Measurements from ENCODE around the gene TAB3. TPM values are rescaled to one million over a fixed set of nuclear protein-coding genes. Genes with fewer than 3 reads are reported as not detected.

TAB3 gene
- total and polyA plus RNA-seq, 10 of the 15 experiments (the other 5 are each of a cell fraction or from before 2014, with no cell fraction given), result 1.7 to 22.1 (median 9.1) TPM

DNA sequence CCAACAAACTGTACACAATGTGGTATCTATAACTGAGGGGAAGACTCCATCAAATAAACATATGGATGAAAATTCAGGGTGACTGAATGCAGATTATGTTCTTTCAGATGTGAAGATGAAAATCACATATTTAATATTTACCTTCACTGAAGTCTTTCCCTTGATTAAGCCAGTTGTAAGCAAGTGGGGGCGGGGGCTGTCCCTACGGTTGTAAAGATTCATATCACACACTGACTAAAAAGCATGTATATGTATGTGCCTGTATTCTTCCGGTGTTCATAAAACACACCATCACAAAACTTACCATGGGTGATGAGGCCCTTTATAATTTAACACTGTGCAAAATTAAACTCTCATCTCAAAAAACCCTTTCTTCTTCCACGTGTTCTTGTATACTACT, 1.3 kb downstream of the TAB3 start:
- ATAC-seq, result no peak
- POLR2A ChIA-PET, result interaction anchor here (0.9 kb wide), 1 partner anchor 8 kb away, joined by 3 read pairs; no protein-coding TSS in a partner anchor

DNA sequence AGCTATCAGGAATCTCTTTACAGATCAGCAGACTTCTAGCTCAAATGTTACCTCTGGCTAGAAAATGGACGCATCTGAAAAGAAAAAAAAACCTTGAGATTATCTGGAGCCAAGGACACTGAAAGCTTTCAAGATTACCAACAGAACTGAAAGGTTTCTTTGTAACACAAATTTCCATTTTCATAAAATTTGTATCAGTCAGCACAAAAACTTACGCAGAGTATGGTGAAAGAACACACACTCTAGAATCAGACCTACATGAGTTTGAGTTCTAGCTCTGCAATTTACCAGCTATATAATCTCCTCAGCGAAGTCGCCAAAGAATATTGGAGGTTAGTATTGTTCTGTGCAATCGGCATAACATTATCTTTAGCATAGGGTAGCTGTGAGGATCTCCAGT, 1.8 kb downstream of the TAB3 start:
- ChIA-PET CTCF (interaction anchor here (0.9 to 2.2 kb wide), 8 partner anchors 9 to 318 kb away, joined by 3 to 12 read pairs (median 4); no protein-coding TSS in a partner anchor), SMC1A (ENCODE audit: uncharacterized antibody, unreplicated experiment) (interaction anchor here (0.6 to 1.8 kb wide), 10 partner anchors 9 to 527 kb away, joined by 3 to 6 read pairs (median 3); no protein-coding TSS in a partner anchor), POLR2A (no interaction called here), RAD21 (ENCODE audit: unreplicated experiment) (interaction anchor here (0.9 to 1.8 kb wide), 4 partner anchors 10 to 162 kb away, joined by 3 to 7 read pairs (median 4); no protein-coding TSS in a partner anchor)
- no peaks in the 10 kb centered on the region for H4K20me1 ChIP-seq (ENCODE audit: control insufficient read depth, insufficient read depth)
- H3K4me3 ChIP-seq, result peak overlapping the region; percentile 64; the same call in 1 of the 2 replicates
- no peak for FAIRE-seq
- H3K27me3 ChIP-seq (replicated peaks in 1 of 2; ENCODE audit: control insufficient read depth in 2 of 2, insufficient read depth in 2 of 2, low read length in 1 of 2), result no peaks in the 10 kb centered on the region
- DNase-seq (ENCODE audit: low read depth, low spot score), result no peak
- intact Hi-C loops (cut with micrococcal nuclease; ENCODE audit: unreplicated experiment) (loop anchor here (5.0 kb wide), 4 partner anchors 150 to 310 kb away; partner anchors contain the start of genes GK and TASL), in situ Hi-C loops (cut with MboI) (loop anchor here (5.0 kb wide), 1 partner anchor 150 kb away; no protein-coding TSS in a partner anchor)
- no peaks in the 10 kb centered on the region for H3K9me3 ChIP-seq (replicated peaks; ENCODE audit: control insufficient read depth, insufficient read depth, low read length)
- H3K4me2 ChIP-seq (ENCODE audit: control insufficient read depth, insufficient read depth), result 0 out of 2 replicates have a peak overlapping the region, but pooled peaks have one; percentile 4
- no peaks in the 10 kb centered on the region for H3K36me3 ChIP-seq (ENCODE audit: control insufficient read depth in 2 of 2, insufficient read depth in 2 of 2, low read length in 1 of 2)
- H3K4me1 ChIP-seq (ENCODE audit: control insufficient read depth, insufficient read depth, low read length), result no peaks in the 10 kb centered on the region
- H2AFZ ChIP-seq (ENCODE audit: control insufficient read depth, low read depth, low read length), result no peak overlapping the region
- H3K9ac ChIP-seq (ENCODE audit: control insufficient read depth, insufficient read depth, low read length), result no peak overlapping the region
- H3K27ac ChIP-seq (ENCODE audit: control insufficient read depth, insufficient read depth), result no peak overlapping the region
- BruUV-seq (replicated peaks), result no TSS peak
- H3K79me2 ChIP-seq (ENCODE audit: control insufficient read depth, insufficient read depth, low read length), result peaks cover 6% of the 10 kb centered on the region
- no peak for ATAC-seq
- 85% methylated on average over 5 of the region's 5 CpGs for WGBS (ENCODE audit: insufficient coverage, insufficient replicate concordance, low lambda C conversion rate, missing lambda C conversion rate)
- TF ChIP-seq ESRRA (IDR thresholded peaks at IDR 0.05; ENCODE audit: low read length) (no peak), MYB (IDR thresholded peaks at IDR 0.05; ENCODE audit: borderline replicate concordance, low read depth, low read length) (no peak), ZNF274 (IDR thresholded peaks at IDR 0.05; ENCODE audit: insufficient read depth, insufficient read length) (no peak), CEBPB (IDR thresholded peaks at IDR 0.05; ENCODE audit: borderline replicate concordance in 1 of 2, low read depth in 2 of 2, low read length in 2 of 2) (no peak), RELA (IDR thresholded peaks at IDR 0.05; ENCODE audit: borderline replicate concordance, partially characterized antibody) (no peak), NRF1 (conservative IDR thresholded peaks at IDR 0.05; ENCODE audit: low read depth, low read length) (no peak), TARDBP (IDR thresholded peaks at IDR 0.05; ENCODE audit: borderline replicate concordance) (no peak), CREM (IDR thresholded peaks at IDR 0.05; ENCODE audit: low read depth) (no peak), NFIC (IDR thresholded peaks at IDR 0.05; ENCODE audit: low read depth, low read length) (no peak)
- TF ChIP-seq, protein P1, sequence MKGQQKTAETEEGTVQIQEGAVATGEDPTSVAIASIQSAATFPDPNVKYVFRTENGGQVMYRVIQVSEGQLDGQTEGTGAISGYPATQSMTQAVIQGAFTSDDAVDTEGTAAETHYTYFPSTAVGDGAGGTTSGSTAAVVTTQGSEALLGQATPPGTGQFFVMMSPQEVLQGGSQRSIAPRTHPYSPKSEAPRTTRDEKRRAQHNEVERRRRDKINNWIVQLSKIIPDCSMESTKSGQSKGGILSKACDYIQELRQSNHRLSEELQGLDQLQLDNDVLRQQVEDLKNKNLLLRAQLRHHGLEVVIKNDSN (IDR thresholded peaks at IDR 0.05; ENCODE audit: borderline replicate concordance, extremely low read length, insufficient read depth, low read depth, low read length), result no peak

More for the DNA sequence above, 1.3 kb downstream of the TAB3 start:
- FAIRE-seq, result no peak
- in situ Hi-C loops (cut with MboI) (loop anchor here (5.0 kb wide), 1 partner anchor 150 kb away; no protein-coding TSS in a partner anchor), intact Hi-C loops (cut with micrococcal nuclease; ENCODE audit: unreplicated experiment) (loop anchor here (2.0 to 5.0 kb wide), 5 partner anchors 65 to 310 kb away; partner anchors contain the start of genes GK and TASL)
- DNase-seq (ENCODE audit: low read depth, low spot score), result no peak
- ChIA-PET CTCF (interaction anchor here (0.9 to 2.2 kb wide), 9 partner anchors 10 to 318 kb away, joined by 3 to 12 read pairs (median 4); no protein-coding TSS in a partner anchor), RAD21 (ENCODE audit: unreplicated experiment) (interaction anchor here (0.9 to 1.8 kb wide), 4 partner anchors 10 to 163 kb away, joined by 3 to 7 read pairs (median 4); no protein-coding TSS in a partner anchor), SMC1A (ENCODE audit: uncharacterized antibody, unreplicated experiment) (interaction anchor here (0.6 to 1.8 kb wide), 7 partner anchors 15 to 144 kb away, joined by 3 to 6 read pairs (median 3); no protein-coding TSS in a partner anchor)
- Histone ChIP-seq H3K9ac (ENCODE audit: control insufficient read depth, insufficient read depth, low read length) (no peak overlapping the region), H3K27ac (ENCODE audit: control insufficient read depth, insufficient read depth) (peak overlapping the region; percentile 53; the same call in 1 of the 2 replicates), H3K27me3 (replicated peaks in 1 of 2; ENCODE audit: control insufficient read depth in 2 of 2, insufficient read depth in 2 of 2, low read length in 1 of 2) (no peaks in the 10 kb centered on the region), H3K4me3 (peak overlapping the region; percentile 64), H3K79me2 (ENCODE audit: control insufficient read depth, insufficient read depth, low read length) (peaks cover 6% of the 10 kb centered on the region), H3K4me1 (ENCODE audit: control insufficient read depth, insufficient read depth, low read length) (no peaks in the 10 kb centered on the region), H3K9me3 (replicated peaks; ENCODE audit: control insufficient read depth, insufficient read depth, low read length) (no peaks in the 10 kb centered on the region), H2AFZ (ENCODE audit: control insufficient read depth, low read depth, low read length) (no peak overlapping the region), H4K20me1 (ENCODE audit: control insufficient read depth, insufficient read depth) (no peaks in the 10 kb centered on the region), H3K4me2 (ENCODE audit: control insufficient read depth, insufficient read depth) (peak overlapping the region; percentile 46), H3K36me3 (ENCODE audit: control insufficient read depth in 2 of 2, insufficient read depth in 2 of 2, low read length in 1 of 2) (no peaks in the 10 kb centered on the region)
- BruUV-seq (replicated peaks), result no TSS peak
- TF ChIP-seq ZNF622 (IDR thresholded peaks at IDR 0.05) (no peak), EGR1 (IDR thresholded peaks at IDR 0.05; ENCODE audit: borderline replicate concordance in 1 of 2, low read depth in 2 of 2, low read length in 2 of 2) (0 out of 3 replicates have a peak, but pooled peaks of 1 of the 2 experiments have one; percentile 18)
- WGBS (ENCODE audit: insufficient coverage, insufficient replicate concordance, low lambda C conversion rate, missing lambda C conversion rate), result 14% methylated on average over 4 of the region's 4 CpGs

Measured in GM12878 (cell line).